HT1080 (cell line): ENCODE results near the gene METTL23. TPM values are rescaled to one million over a fixed set of nuclear protein-coding genes. Genes with fewer than 3 reads are reported as not detected.

Source experiments
- DNase-seq: peaks from one replicate; pipeline ENCODE4 v3.0.0-alpha.2; 2015; ENCODE audit warnings: low read depth
- polyA plus RNA-seq, 2 experiments: library from polyadenylated mRNA; depleted of rRNA; stranded (reverse); fragments of >200 nt; gene quantifications; 2 replicates each; pipeline ENCODE4 v1.2.3, GENCODE V29; 2015
- total RNA-seq: library from RNA; depleted of rRNA; stranded (reverse); fragments of >200 nt; shearing (Covaris generic); gene quantifications from 2 replicates; pipeline ENCODE4 v1.2.3, GENCODE V29; 2014; rRNA removed

Gene METTL23, protein sequence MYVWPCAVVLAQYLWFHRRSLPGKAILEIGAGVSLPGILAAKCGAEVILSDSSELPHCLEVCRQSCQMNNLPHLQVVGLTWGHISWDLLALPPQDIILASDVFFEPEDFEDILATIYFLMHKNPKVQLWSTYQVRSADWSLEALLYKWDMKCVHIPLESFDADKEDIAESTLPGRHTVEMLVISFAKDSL
- 43.8 and 45.0 TPM in 2 replicates for total RNA-seq
- 63.6 and 69.4 TPM in 2 replicates for polyA plus RNA-seq (2015; cell fraction: cytosol; rRNA removed)
- polyA plus RNA-seq (2015; cell fraction: nucleus; rRNA removed): 68.9 and 71.6 TPM in 2 replicates

DNA sequence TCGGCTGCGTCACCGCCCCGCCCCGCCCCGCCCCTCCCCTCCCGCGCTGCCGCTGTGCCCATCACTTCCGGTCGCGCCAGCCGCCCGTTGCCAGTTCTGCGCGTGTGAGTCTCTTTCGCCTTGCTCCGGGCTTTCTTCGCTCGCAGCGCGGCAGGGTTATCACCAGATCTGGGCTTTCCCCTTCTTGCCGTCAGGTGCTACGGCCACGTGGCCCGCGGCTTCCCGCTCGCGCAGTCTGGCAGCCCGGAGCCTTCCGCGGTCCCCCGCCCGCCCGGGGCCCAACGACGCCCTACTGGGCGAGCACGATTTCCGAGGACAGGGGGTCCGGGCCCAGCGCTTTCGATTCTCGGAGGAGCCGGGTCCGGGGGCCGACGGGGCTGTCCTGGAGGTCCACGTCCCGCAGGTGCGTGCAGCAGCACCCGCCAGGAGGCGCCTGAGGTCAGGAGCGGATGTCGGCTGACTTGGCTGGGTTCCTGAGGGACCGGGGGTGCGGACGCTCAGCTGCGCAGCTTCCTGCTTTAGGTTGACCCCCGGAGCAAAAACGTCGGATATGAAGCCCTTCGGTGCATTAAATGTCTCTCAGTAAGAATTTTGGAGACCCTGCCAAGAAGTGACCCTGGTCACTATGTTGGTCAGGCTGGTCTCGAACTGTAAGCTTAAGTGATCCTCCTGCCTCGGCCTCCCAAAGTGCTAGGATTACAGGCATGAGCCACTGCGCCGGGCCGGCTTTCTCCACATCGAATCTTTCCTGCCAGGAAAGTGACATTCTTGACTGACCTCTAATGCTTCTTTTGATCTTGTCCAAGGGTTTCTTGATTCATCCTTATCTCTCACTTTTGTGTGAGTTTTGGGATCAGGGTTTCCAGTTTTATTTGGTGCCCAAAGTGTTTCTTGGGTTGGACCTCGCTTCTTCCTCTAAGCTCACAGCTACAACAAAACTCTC is at the start of gene METTL23:
METTL23 (plus strand) TSS at position 64 of the 943 bp plus-strand sequence. CDS start 2,872 bp downstream, outside the sequence.
- DNase-seq: peak; percentile 72

DNA sequence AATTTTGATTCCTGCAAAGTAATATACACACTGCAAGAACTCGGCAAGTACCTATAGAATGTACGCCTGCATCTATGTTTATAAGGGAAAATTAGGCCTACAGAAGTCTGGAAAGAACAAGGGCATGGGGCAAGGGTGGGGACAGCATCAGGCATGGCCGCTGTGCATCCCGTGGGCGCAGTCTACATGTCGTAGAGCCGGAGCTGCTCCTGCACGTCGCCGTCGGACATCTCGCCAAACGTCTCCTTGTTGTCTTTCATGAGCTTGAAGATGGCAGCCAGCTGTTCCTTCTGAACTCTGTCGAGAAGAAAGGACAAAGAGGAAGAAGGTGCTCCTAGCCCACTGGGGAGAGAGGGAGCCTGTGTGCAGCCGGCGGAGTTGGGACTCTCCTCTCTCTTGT is 49.2 kb upstream of the METTL23 start:
- no peak for DNase-seq

DNA sequence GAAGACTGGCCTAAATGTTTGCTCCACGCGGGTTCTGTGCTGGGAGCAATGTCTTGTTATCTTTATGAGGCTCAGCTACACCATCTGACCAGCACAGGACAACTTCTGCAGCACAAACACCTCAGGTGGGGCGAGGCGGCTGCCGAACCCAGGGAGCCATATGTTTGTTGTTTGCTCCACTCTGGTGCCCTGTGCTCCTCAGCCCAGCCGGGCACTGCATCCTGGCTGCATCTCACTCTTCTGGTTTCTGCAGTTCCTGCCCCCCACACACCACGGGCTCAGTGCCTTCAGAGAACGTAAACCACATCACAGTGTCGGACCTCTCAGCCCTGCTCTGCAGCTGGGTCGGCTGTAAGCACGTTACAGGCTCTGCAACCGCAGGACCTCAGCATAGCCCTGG is 48.3 kb upstream of the METTL23 start:
- DNase-seq: no peak

DNA sequence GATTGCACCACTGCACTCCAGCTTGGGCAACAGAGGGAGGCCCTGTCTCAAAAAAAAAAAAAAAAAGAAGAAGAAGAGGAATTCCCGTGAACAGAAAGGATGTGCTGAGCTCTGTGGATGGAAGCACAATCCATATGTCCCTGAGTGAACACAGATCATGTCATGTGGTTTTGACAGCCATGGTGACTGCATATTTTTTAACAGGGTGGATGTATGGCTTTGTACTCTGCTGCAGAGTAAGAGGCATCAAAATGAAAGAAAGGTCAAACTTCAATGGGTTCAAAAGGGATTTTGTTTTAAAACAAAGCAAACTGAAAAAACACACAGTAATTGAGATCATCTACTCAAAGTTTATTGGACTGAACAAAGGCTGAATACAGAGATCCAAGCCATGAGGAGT is 47.4 kb upstream of the METTL23 start:
- DNase-seq: no peak

DNA sequence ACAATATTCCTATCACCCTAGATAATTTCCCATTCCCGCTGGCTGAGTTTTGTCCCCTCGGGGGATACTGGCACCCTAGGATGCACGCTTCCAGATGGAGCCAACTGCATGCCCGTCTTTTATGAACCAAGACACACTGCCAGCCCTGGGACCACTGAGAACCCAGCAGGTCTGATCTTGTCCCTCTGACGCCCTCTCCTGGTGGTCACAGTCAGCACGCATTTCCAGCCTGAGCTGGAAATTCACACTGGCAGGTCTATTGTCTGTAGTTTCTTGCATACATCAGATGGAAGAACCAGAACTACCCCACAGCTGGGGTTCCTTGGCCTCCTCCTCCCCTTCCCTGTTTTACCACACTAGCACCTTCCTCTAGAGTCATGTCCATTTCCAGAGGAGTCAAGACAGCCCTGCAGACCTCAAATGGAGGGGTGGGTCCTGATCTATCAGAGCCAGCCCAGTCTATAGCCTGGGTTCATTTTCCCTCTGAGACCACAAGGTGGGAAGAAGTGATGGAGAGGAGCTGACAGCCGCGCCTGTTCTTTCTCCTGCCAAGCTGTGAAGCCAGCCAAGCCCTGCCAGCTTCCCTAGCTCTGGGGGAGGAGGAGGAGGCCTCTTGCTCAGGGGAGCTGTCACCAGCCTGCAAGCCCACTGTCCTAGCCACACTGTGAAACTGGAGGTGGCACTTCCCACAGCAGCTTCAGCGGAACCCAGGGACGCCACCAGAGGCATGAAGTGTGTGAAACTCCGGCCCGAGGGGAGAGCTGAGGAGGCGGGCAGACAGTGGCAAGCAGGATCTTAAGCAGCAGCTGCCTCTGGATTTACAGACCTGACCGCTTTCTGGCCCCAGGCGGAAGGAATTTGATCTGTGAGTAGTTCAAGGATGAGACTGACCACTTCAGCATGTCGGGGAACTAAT is 45.2 kb upstream of the METTL23 start:
- DNase-seq: peak; percentile 64

DNA sequence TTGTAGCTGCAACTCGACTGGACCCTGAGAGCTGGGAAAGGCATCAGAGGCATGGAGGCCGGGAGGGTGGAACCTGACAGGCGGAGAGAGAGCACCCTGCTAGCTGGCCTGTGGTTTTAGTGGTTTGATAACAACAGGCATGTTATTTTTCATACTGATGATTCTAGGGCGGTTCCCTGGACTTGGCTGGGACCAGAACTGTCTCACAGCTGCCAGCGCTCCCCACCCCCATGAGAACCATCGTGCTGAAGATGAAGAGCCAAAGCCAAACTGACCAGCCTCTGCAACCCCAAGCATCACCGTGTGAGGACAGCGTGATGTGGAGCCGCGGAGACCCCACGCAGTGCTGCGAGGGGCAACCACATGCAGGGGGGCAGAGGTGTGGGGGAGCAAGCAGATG is 44.3 kb upstream of the METTL23 start:
- DNase-seq: no peak

DNA sequence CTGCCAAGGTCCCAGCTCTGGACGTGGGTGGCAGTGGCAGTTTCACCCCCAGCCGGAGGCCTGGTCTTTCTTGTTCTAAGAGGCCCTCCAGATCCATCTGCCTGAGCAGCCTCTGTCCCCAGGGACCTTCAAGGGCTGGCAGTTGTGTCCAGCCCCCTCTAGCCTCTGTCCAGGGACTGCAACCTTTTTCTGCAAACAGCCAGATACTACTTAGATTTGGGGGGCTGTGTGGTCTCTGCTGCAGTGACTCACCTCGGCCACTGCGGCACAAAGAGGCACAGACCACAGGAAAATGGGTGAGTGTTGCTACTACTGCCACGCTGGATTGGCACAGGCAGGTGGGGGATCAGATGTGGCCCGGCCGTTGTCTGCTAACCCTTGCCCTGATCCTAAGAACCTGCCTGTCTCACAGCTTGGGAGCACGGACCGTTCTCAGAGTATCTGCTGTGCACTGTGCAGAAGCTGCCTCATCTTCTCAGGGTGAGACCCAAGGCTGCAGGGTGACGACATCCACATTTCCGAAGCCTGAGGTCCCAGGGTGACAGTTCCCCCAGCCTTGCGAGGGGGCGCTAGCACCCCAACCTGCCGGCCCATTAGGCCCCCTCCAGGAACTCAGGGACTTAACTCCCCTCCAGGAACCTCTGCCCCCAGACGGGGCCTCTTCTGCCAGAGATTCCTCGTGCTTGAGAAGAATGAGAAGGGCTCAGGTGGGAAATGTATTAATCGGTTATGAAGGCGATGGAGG is 43.5 kb upstream of the METTL23 start:
- no peak for DNase-seq

DNA sequence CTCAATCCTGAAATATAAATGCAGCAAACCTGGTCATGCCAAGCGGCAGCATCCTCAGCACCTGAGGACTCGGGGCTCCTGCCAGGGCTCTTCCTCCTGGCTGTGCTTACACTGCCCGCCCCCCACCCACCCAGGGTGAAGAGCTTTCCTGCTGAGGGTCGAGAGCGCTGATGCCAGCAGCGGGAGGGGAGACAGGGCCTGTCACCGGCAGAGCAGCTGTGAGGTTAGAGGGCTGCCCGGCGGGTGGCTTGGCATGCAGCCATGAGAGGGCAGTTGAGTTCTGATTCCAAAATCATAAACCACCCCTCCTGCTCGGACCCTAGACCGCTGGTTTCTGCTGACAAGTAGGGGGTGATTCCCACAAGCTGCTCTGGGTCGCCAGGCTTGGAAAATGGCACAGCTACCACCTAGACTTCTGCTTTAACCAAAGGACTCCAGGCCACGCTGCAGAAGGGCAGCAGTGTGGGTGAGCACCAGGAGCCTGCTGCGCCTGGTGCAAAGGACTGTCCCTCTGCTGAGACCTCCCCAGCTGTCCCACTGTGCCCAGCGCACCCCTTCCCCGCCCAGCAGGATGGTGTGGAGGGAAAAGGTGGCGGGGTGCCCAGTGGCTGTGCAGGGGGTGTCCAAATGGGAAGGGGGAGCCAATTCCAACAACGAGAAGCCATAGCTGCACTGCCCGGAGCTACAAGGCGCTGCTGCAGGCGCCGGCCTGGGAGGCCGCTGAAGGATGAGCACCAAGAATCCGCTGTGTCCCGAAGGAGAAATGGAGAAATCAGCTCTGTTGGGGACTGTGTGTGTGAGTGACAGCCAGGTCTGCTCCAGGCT is 42.5 kb upstream of the METTL23 start:
- DNase-seq: no peak

DNA sequence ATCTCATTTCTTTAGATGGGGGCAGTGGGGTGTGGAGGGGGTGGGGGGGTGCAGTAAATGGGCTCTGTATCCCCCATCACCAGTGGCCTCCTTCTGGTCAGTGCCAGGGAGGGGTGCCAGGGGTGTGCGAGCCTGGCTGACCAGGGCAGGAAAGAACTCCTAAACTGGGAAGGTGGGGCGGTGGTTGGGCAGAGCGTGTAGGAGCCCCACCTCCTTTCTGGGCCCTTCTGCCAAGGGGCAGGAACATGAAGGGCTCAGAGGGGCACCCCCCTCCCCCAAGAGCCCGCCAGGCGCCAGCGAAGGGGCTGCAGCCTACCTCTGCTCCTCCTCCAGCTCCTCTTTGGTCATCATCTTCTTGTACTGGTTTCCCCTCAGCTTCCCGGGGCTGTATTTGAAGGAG is 41.9 kb upstream of the METTL23 start:
- DNase-seq: no peak

DNA sequence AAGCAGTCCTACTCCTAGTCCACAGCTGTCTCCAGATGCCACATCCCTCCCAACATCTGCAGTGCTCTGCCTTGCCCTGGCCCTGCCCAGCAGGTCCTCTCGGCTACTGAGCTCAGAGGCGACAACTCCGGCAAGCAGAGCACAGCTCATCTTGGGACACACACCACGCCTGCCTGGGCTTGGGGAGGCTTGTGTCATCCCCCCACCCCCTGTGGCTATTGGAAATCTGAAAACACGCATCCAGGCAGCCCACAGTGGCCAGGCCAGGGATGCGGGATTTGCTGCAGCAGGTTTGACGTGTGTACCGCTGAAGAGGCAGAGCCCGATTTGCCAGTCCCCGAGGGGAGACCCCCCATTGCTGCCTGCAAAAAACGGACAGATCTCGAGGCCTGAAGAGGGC is 41.3 kb upstream of the METTL23 start:
- DNase-seq: no peak

DNA sequence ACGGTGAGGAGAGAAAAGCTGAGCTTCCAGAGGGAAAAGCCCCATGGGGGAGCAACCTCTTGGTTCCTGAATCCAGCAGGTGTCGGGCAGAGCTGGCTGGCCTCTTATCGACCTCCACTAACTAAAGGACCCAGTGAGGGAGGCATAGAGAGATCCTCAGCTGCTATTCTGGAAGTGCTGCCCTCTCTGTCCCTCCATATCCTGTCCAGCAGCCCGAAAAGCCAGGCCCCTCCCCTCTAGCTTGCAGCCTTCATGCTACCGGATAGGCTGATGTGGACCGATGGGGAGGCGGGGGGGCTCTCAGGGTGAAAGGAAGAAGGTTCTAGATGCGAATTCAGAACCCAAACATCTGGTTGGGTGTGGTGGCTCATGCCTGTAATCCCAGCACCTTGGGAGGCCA is 40.8 kb upstream of the METTL23 start:
- no peak for DNase-seq

DNA sequence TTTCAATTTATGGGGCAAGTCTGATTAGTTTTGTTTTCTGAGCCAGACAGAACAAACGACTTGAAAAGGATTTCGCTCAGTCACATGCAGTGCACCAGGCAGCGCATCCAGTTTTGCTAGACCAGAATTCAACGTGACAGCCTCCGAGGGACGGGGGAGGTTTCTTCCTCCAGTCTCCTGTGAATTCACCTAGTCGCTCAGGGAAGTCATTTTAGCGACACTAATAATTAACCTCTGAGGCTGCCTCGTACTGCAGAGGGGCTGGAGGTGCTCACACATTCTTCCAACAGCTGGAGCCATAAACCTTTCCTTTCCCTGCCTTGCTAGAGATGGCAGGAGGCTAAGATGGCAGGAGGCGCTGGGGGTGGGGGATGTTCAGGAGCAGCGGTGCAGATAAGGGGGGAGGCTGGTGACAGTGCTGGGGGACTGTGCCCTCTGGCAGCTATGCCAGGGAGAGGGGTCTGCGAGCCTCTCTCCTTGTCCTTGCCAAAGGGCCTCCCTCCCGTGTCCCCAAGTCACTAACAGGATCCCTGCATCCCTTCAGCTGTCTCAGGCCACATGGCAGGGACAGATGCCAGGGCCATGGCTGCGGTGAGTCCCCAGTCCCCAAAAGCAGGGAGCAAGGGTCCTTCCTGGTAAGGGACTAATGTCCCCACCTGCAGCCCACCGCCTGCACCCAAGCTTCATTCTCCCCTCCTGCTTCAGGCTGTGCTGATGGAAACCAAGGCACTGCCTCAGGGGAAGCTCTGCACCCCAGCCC is 39.9 kb upstream of the METTL23 start:
- DNase-seq: no peak

DNA sequence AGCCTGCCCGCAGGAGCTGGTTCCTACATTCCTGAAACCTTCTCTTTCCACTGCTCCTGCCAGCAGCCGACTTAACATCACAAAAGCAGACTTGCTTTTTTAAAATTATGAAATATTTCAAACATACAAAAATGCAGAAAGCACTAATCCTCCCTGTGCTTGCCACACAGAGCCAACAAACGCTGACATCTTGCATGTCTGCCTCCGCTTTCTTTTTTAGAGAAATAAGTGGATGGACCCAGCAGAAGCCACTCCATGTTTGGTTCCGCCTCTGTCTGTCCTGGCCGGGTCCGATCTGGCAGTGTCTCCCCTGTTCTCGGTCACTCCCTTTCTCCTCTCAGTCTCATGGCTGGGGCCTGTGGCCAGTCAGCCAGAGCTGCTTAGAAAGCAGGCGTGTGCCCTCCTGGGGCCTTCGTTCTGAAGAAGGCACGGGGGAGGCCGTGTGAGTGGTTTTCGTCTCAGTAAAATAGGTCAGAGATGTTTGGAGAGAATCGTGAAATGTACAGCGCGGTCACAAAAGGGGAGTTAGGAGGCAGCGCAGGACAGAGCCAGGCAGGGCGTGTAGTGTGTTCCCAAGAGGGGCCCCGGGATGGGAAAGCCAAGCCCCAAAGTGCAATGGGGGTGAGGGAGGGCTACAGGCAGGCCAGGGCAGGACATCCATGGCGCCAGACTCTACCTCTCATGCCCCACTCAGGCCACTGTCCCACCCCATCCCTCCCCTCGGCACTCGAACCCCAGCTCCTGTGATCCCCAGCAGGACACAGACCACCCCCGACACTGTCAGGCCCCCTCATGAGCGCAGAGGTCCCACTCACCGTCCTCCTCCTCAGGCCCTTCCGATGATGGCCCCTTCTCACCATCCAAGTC is 39.1 kb upstream of the METTL23 start:
- no peak for DNase-seq

DNA sequence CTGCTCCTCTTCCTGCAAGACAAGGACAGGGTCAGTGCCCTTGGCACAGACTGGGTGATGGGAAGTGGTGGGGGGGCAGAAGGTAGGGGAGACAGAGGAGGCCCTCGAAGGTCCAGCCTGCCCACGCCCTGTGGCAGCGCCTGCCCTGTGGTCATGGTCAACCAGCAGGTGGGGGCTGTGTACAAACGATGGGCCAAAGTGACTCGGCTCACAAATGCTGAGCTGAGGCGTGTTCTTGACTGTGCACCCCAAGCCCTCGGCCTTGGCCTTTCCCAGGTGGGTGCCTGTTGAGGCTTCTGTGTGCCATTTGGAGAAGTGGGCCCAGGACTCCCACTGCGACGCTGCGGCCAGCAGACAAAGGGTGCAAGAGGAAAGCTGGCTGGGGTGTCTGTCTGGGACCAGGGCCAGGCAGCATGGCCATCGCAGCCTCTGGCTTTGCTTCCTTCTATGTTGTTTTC is 38.4 kb upstream of the METTL23 start:
- DNase-seq: peak; percentile 30

DNA sequence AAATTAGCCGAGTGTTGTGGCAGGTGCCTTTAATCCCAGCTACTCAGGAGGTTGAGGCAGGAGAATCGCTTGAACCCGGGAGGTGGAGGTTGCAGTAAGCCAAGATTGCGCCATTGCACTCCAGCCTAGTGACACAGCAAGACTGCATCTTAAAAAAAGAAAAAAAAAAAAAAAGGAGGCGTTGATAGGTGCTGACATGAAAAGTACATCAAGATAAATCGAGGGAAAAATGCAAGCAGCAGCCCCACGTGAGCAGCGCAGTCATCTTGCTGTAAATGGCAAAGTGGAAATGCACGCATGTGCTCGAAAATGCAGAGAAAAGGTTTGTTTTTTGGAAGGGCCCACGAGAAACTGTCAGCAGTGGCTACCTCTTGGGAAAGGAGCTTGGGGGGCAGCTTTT is 36.8 kb upstream of the METTL23 start:
- no peak for DNase-seq

DNA sequence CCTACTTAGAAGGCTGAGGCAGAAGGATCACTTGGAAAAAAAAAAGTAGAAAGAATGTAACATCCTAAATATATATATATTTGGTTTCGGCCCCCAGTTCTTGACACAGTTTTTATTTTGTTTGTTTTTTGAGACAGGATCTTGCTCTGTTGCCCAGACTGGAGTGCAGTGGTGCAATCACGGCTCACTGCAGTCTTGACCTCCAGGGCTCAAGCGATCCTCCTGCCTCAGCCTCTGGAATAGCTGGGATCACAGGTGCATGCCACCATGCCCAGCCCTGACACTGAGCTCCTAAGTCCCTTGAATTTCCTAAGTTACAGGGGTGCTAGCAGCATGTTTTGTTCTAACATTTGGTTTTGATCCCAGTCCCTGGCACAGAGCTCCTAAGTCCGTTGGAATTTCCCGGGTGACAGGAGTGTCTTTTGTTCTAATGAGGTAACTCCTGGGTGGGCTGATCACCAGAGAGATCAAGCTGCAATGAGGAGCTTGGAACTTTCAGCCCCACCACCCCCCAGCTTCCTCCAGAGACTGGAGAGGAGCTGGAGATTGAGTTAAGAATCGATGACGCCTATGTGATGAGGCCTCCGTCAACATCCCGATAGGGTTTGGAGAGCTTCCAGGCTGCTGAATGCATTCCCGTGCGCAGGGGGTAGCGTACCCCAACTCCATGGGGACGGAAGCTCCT is 35.9 kb upstream of the METTL23 start:
- DNase-seq: no peak
